ENCODE results near the gene KISS1R.

GRCh38 chr19:947707-948539 lies 30.8 kb downstream of the KISS1R start:
- TF ChIP-seq CTCF (conservative IDR thresholded peaks at IDR 0.05 in 1 of 2, IDR thresholded peaks at IDR 0.05 in 1 of 2; ENCODE audit: low read depth in 1 of 2, low read length in 2 of 2): no peak
- no peak for TF ChIP-seq EZH2 (IDR thresholded peaks at IDR 0.05; ENCODE audit: low read length, missing control alignments)

Data from fibroblast of lung (primary cell).